ENCODE results near the gene AATF.

Gene AATF

GRCh38 chr17:36930583-36930900 is 18.2 kb upstream of the AATF start:
- in situ Hi-C loops (cut with MboI; ENCODE audit: low sequenced_read_pairs), result no loop called here

- in situ Hi-C loops (cut with MboI; ENCODE audit: low sequenced_read_pairs), result no loop called here
Observed at GRCh38 chr17:36931096-36931696, 17.6 kb upstream of the AATF start.

- in situ Hi-C loops (cut with MboI; ENCODE audit: low sequenced_read_pairs), result no loop called here
Observed at GRCh38 chr17:36931697-36932382, 16.9 kb upstream of the AATF start.

DNA sequence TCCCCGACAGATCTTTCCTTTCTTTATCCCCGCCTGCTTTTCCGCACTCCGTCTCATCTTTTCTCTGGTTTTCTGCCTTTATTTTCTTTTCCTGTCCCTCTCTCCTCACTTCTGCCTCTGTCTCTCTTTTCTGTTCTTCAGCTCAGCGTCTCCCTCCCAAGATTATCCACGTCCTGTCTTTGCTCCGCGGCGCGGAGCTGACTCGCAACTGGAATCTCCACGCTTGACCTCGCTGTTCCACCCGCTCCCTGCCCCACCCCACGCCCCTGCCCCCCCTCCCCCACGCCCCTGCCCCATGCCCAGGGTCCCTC is 16.4 kb upstream of the AATF start:
- in situ Hi-C loops (cut with MboI; ENCODE audit: low sequenced_read_pairs), result no loop called here

DNA sequence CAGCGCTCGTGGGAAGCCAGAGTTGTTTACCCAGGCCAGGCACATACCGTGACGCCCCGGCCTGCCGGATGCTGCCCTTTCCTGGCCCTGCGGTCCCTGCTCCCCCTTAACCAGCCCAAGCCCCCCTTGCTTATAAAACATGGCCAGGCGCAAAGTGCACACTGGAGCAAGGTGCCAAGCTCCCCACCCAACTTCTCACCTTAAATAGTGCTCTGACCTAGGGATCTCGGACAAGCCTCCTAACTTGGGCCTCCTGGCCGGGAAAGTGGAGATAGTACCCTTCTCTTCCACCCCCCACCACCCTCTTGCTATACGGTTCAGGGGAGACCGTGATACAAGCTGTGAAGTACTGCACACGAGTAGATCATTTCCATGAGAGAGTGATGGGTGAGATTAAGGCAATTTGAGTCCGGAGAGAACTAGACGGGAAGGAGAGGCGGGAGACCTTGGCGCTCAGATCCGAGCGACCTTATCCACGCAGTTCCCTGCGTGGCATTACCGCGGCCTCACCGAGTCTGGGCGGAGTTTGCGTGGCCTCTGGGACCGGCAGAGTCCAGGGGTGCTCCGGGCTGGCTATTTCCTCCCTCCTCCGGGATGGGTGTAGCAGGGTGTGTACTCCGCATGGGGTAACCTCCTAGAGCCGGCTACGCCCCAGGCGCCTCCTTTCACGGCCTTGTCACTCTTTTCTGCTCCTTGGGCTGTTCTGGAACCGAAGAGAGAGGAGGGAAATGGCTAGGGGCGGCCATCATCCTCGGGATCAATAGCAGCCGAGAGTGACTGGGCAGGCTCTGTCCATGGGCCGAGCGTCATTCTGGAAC is 15.9 kb upstream of the AATF start:
- in situ Hi-C loops (cut with MboI; ENCODE audit: low sequenced_read_pairs), result no loop called here

GRCh38 chr17:36933512-36934143 is 15.1 kb upstream of the AATF start:
- in situ Hi-C loops (cut with MboI; ENCODE audit: low sequenced_read_pairs), result no loop called here

DNA sequence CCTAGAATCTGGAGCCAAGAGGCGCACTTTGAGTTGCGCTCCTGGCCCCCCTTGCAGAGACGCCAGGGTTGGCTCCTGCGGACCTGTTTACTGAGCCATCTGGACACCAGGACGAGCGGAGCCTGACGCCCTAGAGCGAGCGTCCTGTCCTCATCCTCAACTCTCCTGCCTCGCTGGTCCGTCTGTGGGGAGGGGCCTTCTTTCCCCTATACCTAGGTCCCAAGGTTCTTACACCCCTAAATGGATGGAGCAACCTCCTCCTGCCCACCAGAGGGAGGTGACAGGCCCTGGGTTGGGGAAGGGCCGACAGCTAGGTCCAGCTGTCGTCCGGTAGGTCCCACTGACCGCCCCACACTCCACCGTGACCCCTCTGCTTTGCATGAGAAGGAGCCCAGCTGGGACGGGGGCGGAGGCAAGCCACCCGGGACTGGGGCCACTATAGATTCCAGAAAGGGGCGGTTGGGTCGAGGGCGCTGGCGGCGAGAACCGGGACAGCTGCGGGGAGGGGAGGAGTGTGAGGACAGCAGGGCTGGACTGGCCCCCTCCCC is 14.5 kb upstream of the AATF start:
- in situ Hi-C loops (cut with MboI; ENCODE audit: low sequenced_read_pairs), result no loop called here

- in situ Hi-C loops (cut with MboI; ENCODE audit: low sequenced_read_pairs), result no loop called here
Observed at GRCh38 chr17:36934692-36935630, 13.8 kb upstream of the AATF start.

- in situ Hi-C loops (cut with MboI; ENCODE audit: low sequenced_read_pairs), result no loop called here
Observed at GRCh38 chr17:36935671-36936454, 12.9 kb upstream of the AATF start.

GRCh38 chr17:36936455-36937000 is 12.2 kb upstream of the AATF start:
- in situ Hi-C loops (cut with MboI; ENCODE audit: low sequenced_read_pairs), result no loop called here

- in situ Hi-C loops (cut with MboI; ENCODE audit: low sequenced_read_pairs), result no loop called here
Observed at GRCh38 chr17:36937001-36937958, 11.5 kb upstream of the AATF start, which contains the start of gene LHX1. TSS of gene LHX1 (plus strand) at chr17:36937475. CDS start at chr17:36938198, 723 bp downstream.

- in situ Hi-C loops (cut with MboI; ENCODE audit: low sequenced_read_pairs), result no loop called here
Observed at GRCh38 chr17:36937959-36938565, 10.7 kb upstream of the AATF start.

DNA sequence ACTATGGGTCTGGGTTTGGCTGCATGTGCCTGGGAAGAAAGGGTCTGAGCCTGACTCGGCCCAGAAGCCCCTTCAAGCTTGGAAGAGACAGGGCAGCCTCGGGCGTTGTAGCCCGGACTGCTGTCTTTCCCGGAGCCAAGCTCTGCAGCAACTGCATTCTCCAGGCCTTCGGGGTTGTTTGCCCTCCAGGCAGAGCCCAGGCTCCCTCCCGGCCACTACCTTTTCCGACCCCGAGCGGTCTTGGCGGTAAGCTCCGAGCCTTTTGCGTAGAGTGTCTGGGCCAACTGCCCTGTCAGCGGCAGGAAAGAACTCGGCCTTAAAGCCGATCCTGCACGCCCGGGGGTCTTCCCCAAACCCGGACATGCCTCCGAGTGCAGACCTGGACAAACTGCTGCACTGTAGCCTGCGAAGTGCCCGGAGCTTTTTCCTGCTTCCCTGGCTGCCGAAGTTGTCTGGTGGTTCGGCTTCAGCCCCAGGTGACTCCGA is 10.1 kb upstream of the AATF start:
- in situ Hi-C loops (cut with MboI; ENCODE audit: low sequenced_read_pairs), result no loop called here

GRCh38 chr17:36939052-36939801 is 9.5 kb upstream of the AATF start:
- in situ Hi-C loops (cut with MboI; ENCODE audit: low sequenced_read_pairs), result no loop called here

GRCh38 chr17:36939802-36940312 is 8.9 kb upstream of the AATF start:
- in situ Hi-C loops (cut with MboI; ENCODE audit: low sequenced_read_pairs), result no loop called here
